GM18909 (cell line): ENCODE results near the gene SMARCD3.

Source experiments
- ATAC-seq: cut with Tn5 transposase; IDR thresholded peaks from one replicate; pipeline ENCODE4 v1.9.1; 2021; ENCODE audit warnings: mild to moderate bottlenecking; ENCODE audit not compliant: unreplicated experiment, poor library complexity

Gene SMARCD3

DNA sequence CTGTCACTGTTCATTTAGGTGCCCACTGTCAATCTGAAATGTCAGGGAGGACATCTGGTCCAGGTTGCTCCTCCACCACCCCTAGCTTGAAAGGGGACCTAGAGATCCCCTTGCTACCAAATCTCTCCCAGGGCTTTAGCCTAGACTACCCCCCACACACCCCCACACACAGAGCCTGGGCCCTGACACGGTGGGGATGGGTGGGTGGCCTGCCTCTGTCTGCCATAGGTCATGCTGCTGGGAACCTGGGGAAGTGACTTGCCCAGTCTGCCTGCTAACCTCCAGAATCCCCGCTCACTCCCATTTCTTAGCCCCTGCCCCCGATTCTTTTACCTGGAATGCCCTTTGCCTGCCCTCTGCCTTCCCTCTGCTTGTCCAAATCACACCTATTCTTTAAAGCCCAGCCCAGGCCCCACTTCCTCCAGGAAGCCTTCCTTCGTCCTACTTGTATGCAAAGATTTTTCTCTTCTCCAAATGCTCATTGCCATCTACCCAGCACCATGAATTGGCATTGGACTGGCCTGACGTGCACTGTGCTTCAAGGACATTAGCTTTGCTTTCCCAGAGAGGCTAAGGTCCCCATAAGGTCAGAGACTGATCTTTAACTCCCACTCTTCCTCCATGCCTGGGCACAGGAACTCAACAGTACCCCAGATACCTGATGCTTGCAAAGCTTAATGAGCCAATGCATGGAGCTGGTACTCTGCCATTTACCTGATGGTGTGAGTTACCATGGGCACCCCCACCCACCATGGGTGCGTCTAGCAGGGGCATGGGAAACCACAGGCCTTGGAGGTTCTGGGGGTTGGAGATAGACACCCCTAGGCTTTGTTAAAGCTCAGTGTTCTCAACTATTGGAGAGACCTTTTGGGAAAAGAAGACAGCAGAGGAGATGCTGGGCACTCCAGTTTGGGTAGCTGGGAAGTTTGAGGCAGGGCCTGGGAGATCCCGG is 2.0 kb upstream of the SMARCD3 start:
- no peak for ATAC-seq

DNA sequence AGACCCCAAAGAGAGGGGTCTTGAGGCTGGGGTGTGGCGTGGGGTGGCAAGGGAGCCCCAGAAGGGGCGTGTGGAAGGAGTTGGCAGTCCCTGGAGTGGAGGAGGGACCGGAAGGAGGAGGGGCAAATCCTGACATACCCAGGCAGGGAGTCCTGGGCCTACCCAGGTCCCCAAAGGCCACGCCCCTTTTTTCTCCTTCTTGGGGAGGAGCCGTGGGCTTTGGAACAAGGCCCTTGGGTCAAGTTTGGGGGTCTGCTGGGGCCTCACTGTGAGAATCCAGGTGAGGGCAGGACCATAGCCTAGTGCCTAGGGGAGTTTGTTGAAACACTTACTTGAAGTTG is 1.2 kb upstream of the SMARCD3 start:
- ATAC-seq, result no peak

DNA sequence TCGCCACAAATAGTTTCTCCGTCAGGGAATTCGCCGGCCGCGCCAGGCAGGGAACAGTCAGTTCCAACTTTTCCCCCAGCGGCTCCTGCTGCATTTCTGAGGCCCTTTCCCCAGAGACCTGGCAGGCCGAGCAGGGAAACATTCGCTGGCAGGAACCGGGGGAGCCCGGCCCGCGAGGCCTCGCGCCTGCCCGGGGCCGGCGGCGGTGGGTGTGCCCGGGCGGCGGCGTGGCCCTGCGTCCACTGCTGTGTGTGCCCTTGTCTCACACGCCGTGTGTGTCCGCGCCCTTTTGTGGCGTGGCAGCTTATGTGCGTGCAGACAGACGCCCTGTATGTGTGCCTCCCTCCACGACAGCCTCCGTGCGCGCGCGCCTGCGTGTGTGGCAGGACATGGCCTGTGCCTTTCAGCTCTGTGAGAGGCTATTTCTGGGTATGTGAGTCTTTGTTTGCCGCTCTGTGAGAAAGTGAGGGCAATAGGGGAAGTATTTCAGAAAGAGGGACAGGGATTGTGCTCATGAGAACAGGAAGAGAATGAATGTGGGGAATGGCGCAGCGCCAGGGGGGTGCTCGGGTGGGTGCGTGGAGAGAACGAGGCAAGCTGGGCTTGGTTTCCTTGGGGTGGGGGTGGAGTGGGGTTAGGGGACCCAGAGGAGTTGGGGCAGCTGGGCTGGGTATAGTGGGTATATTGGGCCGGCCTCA is 689 bp upstream of the SMARCD3 start:
- no peak for ATAC-seq

DNA sequence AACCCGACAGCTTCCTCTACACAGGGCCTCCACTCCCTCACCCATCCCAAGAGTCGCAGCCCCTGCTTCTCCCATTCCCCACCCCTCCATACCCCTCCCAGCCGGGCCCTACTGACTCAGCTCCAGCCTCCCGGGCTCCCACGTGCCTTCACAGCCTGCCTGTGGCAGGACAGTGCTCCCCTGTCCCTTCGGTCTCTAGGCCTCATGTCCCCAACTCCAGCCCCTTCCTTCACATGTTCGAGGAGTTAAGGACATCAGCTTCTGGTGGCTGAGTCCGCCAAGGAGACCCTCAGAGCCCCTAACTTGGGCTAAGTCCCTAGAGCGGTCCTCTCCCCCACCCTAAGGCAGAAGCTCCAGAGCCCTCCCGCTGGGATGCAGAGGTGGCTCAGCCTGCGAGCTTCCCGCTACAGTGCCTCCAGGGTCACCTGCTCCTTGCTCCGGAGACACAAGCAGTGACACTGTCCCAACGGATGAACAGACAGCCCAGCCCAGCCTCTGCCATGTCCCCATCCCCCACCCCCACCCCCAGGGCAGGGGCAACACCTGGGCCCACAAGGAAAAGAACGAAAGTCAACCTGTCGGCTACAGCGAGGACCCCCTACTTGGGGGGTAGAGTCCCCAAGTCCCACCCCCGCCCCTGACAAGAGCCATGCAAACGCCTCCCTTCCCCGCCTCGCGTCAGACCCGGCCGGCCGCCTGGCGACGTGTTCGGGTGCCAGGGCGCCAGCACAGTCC is 716 bp downstream of the SMARCD3 start:
- no peak for ATAC-seq

DNA sequence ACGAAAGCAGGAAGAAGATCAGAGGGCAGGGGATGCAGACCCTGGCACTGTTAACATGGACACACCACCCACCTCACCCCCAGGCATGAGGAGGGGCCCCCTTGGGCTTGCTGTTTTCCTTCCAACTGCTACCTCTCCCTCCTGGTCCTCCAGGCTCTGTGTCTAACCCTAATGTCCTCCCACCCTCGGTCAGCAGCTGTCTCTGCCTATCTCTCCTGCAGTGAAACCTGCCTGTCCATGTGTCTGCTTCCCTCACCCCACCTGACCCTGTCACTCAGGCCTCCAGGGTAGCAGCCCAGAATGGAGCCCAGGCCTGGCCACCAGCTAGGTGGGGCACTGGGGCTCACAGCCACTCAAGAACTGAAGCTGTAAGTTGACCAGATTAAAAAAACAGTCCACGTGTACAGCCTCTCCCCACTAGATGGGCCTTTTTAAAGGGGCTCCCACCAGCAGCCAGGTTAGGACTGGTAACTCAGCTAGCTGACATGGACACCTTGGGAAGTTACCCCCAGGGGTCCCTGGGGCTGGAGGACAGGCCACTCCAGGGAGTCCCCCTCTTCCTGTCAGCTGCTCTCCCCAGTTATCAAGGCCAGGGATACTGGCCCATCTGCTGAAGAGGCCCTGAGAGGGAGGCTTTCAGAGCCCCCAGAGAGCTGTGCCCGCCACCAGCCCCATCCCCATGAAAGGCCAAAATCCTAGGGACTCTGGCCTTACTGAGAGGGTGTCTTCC is 1.5 kb downstream of the SMARCD3 start:
- no peak for ATAC-seq

DNA sequence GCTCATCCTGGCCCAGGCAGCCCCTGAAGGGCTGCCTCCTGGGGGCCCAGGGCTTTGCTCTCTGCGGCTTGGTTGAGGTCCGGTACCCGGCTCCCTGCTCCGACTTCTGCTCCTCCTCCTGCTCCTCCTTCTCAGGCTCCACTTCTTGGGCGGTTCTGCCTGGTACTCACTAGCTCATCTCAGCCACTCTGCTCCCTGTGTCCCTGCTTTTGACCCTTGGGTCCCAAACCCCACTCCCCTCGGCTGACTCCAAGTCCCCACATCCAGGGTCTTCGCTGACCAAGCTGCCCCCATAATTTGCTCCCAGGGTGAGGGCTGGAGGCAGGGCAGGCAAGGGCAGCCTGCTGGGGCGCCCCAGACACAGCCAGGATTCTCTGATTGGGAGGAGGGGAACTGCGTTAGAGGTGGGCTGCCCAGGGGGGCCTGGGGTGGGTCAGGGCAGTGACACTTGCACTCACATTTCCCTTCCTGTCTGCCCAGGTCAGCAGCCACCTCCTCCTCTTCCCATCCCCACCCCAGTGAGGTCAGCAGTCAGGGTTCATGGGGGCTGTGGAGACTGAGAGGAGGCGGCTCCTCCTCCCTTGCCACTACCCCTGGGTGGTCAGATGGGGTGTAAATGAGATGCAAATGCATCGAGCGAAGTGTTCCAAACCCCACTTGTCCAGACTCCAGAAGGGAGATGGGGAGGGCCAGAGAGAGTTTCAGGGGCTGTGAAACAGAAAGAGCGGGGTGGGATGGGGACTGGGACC is 2.2 kb downstream of the SMARCD3 start:
- ATAC-seq, result no peak

DNA sequence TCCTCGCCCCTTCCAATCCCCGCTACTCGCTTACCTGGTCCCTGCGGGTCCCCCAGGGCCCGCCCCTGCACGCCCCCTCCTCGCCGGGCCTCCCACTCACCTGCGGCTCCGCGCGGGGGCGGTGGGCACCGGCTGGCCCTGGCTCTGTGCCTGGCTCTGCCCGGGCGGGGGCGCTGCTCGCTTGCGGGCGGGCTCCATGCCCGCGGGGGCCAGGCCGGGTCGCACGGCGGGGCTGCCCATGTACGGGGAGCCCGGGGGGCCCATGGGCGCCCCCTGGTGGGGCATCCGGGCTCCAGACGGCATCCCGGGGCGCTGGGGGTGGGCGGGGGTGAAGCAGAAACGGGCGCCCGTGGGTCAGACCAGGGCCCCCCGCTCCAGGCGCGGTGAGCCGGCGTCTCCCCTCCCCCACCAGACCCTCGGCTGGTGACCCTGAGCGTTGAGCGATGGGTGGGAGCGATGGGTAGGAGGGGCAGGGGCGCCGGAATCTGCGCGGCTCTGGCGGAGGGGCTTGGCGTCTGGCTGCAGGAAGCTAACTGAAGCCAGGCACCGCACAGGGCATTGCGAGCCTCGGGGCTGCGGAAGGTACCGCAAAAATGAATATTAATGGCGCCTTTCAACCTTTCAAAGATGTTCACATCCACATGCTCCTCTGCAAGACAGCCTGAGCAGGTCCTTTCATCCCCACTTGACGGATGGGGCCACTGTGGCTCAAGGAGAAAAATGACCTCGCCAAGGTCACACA is 3.0 kb downstream of the SMARCD3 start:
- ATAC-seq, result peak; percentile 46

DNA sequence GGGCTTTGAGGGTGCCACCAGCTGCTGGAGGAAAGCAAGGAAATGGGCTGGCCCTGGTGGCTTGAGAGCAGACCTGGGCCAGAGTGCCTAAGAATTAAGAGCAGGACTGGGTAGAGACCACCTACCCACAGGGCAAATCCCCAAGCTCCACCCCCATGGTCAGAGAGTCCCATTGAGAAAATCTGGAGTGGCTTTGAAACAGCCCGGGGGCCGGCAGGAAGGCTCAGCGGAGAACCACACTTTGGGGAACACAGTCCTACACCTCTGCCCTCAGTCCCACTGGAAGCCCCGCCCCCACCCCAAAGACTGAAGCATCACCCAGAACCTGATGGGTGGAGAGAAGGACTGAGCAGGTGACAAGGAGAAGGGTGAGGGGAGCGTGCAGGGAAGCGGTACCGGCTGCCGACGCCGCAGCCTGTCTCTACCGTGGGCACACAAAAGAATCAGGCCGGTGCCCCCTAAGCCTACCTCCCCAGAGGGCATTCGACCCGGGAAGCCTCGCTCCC is 3.6 kb downstream of the SMARCD3 start:
- no peak for ATAC-seq

DNA sequence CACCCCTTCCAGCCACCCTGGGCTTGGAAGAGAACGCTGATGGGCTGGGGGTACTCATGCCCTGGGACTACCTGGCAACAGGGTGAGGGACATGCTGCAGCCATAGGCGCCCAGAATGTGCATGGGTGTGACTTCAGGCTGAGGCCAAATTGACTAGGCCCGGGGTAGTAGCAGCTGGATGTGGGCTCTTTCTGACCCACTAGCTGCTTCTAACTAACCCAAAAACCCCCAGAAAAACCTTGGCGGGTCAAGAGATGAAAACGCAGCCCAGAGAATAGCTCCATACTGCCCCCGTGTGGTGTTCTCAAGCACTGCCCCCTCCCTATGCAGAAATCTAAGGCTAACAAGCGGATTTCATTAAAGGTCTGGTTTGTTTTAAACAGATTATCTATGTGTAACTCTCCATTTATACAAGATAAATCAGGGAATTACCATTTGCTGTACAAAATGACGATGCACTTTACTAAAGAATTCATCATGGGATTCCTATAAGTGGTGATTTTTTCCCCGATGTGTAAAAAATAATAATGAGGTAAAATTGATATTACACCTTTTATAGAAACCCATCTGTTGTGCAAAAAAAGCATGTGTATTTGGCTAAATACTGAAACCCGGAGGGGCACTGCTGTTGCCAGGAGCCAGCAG is 4.2 kb downstream of the SMARCD3 start:
- ATAC-seq, result no peak

DNA sequence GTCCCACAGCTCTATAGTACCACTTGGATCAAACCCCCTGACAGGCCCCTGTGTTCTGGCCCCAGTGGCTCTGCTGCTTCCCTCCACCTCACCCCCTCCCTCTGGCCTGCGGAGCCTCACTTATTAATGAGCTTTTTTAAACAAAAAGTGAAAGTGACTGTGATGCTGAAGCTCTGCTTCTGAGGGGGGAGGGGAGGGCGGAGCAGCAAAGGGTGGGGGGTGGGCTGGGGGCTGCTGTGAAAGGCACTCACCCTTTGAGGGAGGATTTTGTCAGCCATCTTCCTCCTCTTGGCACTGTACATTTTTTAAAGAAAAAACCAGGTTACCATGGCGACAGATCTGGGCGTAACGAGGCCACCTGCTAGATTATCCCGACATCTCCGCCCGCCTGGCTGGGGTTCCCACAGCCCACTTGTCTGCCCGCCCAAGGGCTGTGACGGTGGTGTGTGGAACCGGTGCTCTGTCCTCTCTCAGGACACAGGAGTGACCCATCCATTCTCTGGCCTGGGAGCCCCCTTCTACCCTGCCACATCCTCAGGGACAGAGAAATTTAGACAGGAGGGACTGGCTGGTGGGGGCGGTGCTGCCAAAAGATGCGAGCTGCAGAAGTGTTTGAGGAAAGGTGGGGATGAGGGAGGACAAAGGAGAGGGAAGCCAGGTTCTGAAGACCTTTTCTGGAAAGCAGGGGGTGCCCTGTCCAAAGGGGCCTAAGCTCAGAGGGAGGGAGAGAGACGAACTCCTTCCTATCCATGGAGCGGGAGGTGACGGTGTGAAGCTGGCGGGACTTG is 4.9 kb downstream of the SMARCD3 start:
- ATAC-seq, result no peak

DNA sequence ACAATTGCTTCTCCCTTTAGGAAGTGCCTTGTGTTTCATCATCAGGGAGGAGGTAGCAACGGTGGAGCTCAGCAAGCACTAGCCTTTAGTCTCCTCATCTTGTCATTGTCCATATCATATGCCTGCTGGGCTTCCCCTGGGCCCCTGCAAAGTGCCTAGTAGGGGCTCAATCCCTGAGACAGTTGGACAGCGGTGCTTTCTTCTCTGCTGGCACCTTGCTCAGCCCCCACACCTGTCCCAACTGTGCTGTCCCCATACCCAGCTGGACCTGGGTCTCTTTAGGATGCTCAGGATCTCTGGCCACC is 5.5 kb downstream of the SMARCD3 start:
- no peak for ATAC-seq

DNA sequence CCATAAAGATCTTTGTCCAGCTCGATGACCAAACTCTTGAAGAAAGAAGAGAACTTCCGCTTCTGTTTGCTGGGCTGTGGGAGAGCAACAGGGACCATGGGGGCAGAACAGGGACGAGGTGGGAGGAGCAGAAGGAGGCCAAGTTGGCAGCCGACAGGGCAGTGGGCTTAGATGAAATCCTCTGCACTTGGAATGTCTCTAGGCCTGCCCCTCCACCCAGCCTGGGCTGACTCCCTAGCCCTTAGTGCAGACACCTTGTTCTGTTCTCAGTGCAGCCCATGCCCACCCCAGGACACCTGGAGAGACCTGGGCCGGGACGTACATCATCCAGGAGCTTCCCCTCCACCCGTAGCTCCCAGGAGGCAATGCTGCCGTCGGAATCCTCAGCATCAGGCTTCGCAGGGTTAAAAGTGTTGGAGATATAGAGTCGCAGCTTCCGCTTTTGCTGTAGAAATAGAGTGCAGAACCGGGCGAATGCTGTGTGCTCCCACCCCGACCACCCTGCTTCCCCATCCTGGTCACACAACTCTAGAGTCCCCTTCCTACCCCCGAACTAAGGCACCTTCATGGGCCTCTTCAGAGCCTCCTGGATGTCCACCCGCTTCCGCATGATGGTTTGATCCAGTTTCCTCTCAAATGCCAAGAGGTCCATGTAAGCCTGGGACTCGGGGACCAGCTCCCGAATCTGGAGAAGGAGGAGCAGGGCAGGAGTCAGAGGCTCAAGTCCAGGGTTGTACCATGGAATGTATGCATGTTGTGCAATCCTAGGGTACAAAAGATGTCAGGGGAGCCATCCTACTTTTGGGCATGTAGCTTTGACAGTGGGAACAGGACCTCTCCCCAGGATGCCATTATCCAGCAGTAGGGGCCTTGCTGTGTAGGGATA is 6.1 kb downstream of the SMARCD3 start:
- no peak for ATAC-seq

DNA sequence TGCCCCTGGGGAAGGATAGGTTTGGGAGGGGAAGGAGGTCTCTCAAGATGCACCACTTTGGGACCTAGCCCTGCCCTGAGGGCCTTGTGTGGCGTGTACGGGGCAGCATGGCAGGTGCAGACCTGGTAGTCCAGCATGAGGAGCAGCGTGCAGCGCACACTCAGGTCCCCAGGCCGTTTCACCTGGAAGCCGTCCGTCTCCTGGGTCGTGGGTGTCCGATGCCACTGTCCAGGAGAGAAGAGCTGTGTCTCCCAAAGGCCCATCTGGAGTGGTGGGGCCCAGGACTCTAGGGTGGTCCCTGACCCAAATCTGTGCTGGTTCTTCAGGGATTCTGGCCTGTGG is 6.8 kb downstream of the SMARCD3 start:
- no peak for ATAC-seq

DNA sequence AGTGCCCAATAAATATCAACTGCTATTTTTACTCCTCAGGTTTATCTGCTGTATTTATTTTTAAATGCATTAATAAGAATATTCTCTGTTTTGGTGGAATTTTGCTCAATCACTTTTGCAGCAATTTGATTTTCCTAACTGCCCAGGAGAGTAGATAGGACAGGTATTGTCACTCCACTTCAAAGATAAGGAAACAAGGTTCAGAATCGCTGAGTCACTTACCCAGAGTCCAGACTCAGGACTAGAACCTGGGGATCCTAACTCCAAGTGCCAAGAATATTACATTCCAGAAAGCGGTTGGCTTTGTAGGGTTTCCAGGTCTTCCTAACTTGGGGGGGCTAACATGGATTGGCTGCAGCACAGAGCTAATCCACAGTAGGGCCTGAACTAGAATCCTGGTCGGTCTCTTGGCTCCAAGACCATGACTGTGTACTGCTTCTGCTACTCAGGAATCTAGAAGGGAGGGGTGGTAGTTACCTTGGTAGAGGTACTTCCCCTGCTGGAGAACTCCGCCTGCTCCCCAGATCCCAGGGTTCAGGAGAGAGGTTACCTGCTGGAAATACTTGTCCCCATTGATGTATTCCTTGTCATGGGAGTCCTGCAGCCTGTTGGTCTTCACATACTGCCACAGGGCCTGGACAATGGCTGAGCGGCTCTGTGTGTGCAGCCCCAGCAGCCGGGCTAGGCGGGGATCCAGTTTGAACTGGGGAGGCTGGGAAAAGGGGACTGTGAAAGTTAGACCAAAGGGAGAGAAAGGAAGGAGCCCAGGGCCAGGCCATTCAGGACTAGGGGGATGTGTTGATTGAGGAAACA is 7.3 kb downstream of the SMARCD3 start:
- no peak for ATAC-seq

DNA sequence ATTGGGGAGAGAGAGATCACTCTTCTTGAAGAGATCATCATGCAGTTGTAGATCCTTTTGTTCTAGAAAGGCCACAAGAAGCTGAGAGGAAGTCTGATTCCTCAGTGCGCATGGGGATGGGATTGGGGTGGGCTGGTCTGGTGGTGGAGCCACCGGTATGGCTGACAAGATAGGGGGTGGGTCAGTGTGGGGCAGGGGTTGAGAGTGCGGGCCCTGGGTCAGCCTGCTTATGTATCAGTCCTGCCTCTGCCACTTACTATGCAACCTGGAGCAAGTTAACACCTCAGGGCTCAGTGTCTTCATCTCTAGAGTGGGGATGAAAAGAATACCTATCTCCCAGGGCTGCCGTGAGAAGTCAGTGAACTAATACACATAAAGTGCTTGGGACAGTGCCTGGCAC is 8.0 kb downstream of the SMARCD3 start:
- no peak for ATAC-seq

DNA sequence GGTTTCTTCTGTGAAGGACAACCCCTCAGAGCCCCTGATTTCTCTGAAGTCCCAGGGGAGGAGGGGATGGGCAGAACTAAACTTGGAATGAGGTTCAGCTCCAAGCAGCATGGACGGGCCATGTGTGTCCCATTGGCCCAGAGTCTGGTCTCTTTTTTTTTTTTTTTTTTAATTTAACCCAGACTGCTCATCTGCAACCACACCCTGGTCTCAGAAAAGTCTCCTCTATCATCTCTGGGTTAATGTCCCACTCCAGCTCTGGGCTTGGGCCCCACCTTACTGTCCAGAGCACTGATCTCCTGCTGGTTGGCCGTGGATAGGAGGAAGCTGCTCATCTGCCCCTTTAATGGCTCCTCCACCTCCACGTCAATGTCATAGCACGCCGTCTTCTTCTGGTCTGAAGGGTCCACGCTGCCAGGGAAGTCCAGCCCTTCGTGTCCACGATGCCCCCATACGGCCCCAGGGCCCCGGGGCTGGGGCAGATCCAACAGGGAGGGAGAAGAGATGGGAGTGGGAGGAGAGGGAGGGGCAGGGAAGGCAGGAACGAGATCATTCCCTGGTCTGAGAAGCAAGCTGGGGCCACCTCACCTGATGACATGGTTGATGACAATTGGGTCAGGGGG is 8.5 kb downstream of the SMARCD3 start:
- ATAC-seq, result no peak
